BLaER1 treated with 17β-estradiol and CSF1 and Interleukin-3, amounts not matched to agents 10 nM and 100 nM (cell line): Measurements from ENCODE around the gene FLOT1.
"Not testable (repeated sequence)": the region's sequence is repeated elsewhere in the genome, so short reads cannot be mapped to it uniquely, and the experiment has no call there.

ENCODE experiments used
- H3K27ac ChIP-seq, 11 experiments: shearing (Covaris generic); formaldehyde crosslinking; 2 replicates each; pipeline ENCODE4 v1.8.1; 2022
- H3K27me3 ChIP-seq, 11 experiments: shearing (Covaris generic); formaldehyde crosslinking; 2 replicates each; pipeline ENCODE4 v1.8.1; 2022
- H3K36me3 ChIP-seq, 11 experiments: shearing (Covaris generic); formaldehyde crosslinking; 2 replicates each; pipeline ENCODE4 v1.8.1; 2022
- H3K4me1 ChIP-seq, 10 experiments: shearing (Covaris generic); formaldehyde crosslinking; 2 replicates each; pipeline ENCODE4 v1.8.1; 2022
- H3K4me2 ChIP-seq, 11 experiments: shearing (Covaris generic); formaldehyde crosslinking; 2 replicates each; pipeline ENCODE4 v1.8.1; 2022
- H3K4me3 ChIP-seq, 10 experiments: shearing (Covaris generic); formaldehyde crosslinking; 2 replicates each; pipeline ENCODE4 v1.8.1; 2022
- H3K9ac ChIP-seq, 11 experiments: shearing (Covaris generic); formaldehyde crosslinking; 2 replicates each; pipeline ENCODE4 v1.8.1; 2022
- H3K9me3 ChIP-seq, 11 experiments: shearing (Covaris generic); formaldehyde crosslinking; replicated peaks in 1 of 11; 2 replicates each; pipeline ENCODE4 v1.8.1; 2022
- H4K20me1 ChIP-seq, 11 experiments: shearing (Covaris generic); formaldehyde crosslinking; 2 replicates each; pipeline ENCODE4 v1.8.1; 2022
- Cebpa-rat ChIP-seq, 11 experiments: shearing (Covaris generic); IDR thresholded peaks; 2 replicates each; pipeline ENCODE4 v1.8.1; 2022

Gene FLOT1

DNA sequence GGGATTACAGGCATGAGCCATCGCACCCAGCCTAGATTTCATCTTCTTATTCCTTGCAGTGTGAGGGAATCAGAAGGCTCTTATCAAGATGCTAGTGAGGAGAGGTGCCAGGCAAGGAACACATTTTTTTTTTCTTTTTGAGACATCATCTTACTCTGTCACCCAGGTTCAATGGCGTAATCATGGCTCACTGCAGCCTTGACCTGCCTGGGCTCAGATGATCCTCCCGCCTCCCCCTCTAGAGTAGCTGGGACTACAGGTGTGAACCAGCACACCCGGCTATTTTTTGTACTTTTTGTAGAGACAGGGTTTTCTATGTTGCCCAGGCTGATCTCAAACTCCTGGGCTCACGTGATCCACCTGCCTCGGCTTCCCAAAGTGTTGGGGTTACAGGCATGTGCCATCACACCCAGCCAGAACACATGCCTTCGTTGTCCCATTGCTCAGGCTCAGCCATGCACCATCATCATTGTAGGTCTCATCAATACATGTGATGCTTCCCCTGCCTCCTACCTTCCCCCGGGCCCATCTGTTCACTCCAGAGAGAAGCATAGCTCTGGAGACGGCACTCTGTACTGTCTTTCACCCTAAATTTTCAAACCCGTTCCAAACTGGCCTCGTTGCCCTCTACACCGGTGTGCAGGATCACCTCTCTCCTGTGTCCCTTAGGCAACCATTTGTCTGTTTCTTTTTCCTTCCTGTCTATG is 10.1 kb downstream of the FLOT1 start:
- TF ChIP-seq Cebpa-rat (IDR thresholded peaks at IDR 0.05), result no peak
- H3K4me1 ChIP-seq, result peaks cover 41 to 98% (median 51%) of the 10 kb centered on the region in 10 experiments
- H4K20me1 ChIP-seq, result peaks cover 48 to 97% (median 83%) of the 10 kb centered on the region in 11 experiments; a peak in 21 of 22 replicates
- peaks cover 94 to 100% (median 98%) of the 10 kb centered on the region in 11 experiments for H3K36me3 ChIP-seq
- peak overlapping the region in 6 of 11 experiments; percentile 15 to 87 (median 70); a peak in 6 of 22 replicates for H3K4me2 ChIP-seq
- no peaks in the 10 kb centered on the region for H3K27me3 ChIP-seq
- no peaks in the 10 kb centered on the region for H3K9me3 ChIP-seq
- H3K4me3 ChIP-seq, result no peak overlapping the region
- H3K9ac ChIP-seq, result peak overlapping the region in 4 of 11 experiments; percentile 4 to 20 (median 10); a peak in 3 of 22 replicates
- H3K27ac ChIP-seq, result no peak overlapping the region

DNA sequence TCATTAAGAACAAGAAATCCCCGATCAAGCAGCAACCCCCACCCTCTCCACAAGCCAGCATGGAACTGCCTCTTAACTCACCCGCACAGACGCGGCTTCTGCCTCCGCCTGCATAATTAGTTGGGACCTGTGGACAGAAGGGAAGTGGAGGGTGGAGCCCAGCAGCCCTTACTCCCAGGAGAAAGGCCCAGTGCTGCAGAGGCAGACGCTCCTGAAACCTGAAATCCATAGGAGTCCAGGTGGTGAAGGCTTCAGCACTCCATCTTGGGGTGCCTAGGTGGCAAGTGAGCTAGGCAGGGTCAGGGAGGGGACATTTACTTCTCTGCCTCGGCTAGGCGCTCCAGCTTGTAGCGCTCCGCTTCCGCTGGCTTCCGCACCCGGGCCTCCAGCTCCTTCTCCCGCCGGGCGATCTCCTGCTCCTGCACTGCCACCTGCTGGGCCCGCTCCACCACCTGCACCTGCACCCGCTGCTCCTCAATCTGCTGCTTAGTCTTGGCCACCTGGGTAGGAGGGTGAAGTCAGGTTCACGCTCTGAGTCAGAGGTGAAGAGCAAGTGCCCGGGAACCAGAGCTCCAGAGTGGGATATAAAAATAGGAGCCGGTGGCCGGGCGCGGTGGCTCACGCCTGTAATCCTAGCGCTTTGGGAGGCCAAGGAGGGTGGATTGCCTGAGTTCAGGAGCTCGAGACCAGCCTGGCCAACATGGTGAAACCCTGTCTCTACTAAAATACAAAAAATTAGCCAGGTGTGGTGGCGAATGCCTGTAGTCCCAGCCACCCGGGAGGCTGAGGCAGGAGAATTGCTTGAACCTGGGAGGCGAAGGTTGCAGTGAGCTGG is 11.7 kb downstream of the FLOT1 start:
- Histone ChIP-seq H3K27me3 (no peaks in the 10 kb centered on the region), H4K20me1 (peaks cover 55 to 97% (median 86%) of the 10 kb centered on the region in 11 experiments), H3K36me3 (peaks cover 93 to 99% (median 98%) of the 10 kb centered on the region in 11 experiments), H3K9me3 (no peaks in the 10 kb centered on the region), H3K9ac (peak overlapping the region in 10 of 11 experiments; percentile 14 to 71 (median 48); a peak in 19 of 22 replicates), H3K4me2 (peak overlapping the region; percentile 56 to 90 (median 74)), H3K4me3 (peak overlapping the region in 5 of 10 experiments; percentile 18 to 43 (median 35); a peak in 8 of 20 replicates), H3K4me1 (peaks cover 28 to 96% (median 39%) of the 10 kb centered on the region in 10 experiments), H3K27ac (peak overlapping the region in 7 of 11 experiments; percentile 8 to 55 (median 40); a peak in 11 of 22 replicates)
- TF ChIP-seq Cebpa-rat (IDR thresholded peaks at IDR 0.05), result no peak

DNA sequence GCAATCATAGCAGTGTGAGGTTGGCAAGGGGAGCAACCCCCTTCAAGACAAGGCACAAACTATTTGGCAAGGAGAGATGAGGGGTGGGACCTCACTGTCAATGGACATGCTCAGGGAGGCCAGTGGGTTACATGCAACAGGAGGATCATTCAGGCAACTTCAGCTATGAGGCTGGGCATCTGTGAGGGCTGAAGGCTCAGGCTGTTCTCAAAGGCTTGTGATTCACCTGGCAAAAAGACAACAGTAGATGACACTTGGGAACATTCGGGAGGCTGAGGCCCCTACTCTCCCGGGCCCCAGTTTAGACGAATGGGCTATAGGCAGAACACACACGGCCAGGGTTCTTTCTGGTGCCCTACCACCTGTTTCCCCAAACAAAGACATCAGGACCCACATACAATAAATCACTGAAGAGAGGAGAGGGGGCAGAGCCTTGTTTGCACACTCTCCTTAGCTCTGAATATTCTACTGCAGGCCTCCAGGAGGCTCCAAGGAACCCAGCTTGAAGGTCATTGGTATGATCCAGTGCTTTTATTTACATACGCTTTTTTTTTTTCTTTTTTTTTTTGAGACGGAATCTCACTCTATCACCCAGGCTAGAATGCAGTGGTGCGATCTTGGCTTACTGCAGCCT is 14.4 kb downstream of the FLOT1 start:
- Histone ChIP-seq H3K9me3 (no peaks in the 10 kb centered on the region), H4K20me1 (peaks cover 83 to 100% (median 99%) of the 10 kb centered on the region in 11 experiments), H3K4me3 (no peak overlapping the region), H3K9ac (peak overlapping the region in 7 of 11 experiments; percentile 0 to 51 (median 20); a peak in 7 of 22 replicates), H3K27ac (peak overlapping the region in 3 of 11 experiments; percentile 11 to 28 (median 19); a peak in 3 of 22 replicates), H3K4me2 (peak overlapping the region in 1 of 11 experiments; percentile 34; a peak in 2 of 22 replicates), H3K4me1 (peaks cover 48 to 96% (median 63%) of the 10 kb centered on the region in 10 experiments), H3K36me3 (peaks cover 93 to 99% (median 98%) of the 10 kb centered on the region in 11 experiments), H3K27me3 (no peaks in the 10 kb centered on the region)
- TF ChIP-seq Cebpa-rat (IDR thresholded peaks at IDR 0.05), result no peak

DNA sequence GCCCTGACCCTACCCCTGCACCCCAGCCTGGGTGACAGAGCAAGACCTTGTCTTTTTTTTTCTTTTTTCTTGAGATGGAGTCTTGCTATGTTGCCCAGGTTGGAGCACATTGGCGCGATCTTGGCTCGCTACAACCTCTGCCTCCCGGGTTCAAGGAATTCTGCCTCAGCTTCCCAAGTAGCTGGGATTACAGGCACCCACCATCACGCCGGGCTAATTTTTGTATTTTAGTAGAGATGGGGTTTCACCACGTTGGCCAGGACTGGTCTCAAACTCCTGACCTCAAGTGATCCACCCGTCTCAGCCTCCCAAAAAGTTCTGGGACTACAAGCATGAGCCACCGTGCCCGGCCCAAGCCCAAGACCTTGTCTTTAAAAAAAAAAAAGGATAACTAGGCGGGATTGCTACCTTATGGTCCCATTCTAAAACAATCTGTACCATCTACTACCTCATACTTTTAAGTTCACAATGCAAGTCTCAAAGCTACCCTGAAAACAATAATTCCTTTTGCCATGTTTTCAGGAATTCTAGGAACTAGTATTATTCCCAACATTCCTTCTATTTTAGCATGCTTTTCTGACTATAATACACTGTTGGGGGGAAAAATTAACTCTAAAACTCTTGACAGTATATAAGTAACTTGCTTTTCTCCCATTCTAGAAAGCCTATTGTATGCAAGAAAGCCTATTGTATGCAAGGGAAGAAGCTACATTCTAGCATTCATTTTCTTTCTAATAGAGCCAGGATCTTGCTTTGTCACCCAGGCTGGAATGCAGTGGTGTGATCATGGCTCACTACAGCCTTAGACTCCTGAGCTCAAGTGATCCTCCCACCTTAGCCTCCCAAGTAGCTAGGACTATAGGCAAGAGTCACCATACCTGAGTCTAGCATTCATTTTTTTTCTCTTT is 15.7 kb downstream of the FLOT1 start:
- peak overlapping the region in 5 of 11 experiments; percentile 2 to 51 (median 28); a peak in 4 of 22 replicates for H3K9ac ChIP-seq
- no peak overlapping the region for H3K4me3 ChIP-seq
- peaks cover 86 to 100% (median 99%) of the 10 kb centered on the region in 11 experiments for H4K20me1 ChIP-seq
- TF ChIP-seq Cebpa-rat (IDR thresholded peaks at IDR 0.05), result no peak
- H3K9me3 ChIP-seq, result no peaks in the 10 kb centered on the region; a peak in 1 of 22 replicates
- 0 out of 22 replicates have a peak overlapping the region, but pooled peaks of 1 of the 11 experiments have one; percentile 34 for H3K4me2 ChIP-seq
- no peaks in the 10 kb centered on the region for H3K27me3 ChIP-seq
- peaks cover 49 to 86% (median 58%) of the 10 kb centered on the region in 10 experiments for H3K4me1 ChIP-seq
- H3K27ac ChIP-seq, result peak overlapping the region in 1 of 11 experiments; percentile 6; a peak in 1 of 22 replicates
- H3K36me3 ChIP-seq, result peaks cover 93 to 99% (median 98%) of the 10 kb centered on the region in 11 experiments

DNA sequence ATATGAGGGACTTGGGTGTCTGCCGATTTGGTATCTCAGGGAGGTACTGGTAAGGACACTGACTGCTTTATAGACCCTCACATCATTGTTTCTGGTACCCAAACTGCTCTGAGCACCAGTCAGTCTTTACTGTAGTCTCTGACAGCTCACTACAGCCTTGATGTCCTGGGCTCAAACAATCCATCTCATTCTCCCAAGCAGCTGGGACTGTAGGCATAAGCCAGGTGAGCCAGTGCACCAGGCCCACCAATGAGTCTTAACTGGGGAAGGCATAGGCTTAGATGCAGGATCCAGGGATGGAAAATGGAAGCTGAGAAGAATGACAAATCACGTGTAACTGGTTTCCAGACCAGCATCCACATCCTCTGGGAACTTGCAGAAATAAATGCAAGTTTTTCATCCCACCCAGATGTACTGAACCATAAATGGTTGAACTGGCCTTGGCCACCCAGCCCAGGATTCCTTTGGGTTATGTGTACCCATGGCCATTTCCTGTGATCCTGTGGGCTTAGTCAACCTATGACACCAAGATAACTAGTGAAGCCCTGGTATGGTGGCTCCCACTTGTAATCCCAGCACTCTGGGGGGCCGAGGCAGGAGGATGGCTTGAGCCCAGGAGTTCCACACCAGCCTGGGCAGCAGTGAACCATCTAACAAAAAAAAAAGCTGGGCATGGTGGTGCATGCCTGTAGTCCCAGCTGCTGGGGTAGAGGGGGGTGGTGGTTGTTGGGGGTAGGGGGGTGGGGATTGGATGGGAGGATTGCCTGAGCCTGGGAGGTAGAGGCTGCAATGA is 16.6 kb downstream of the FLOT1 start:
- H3K4me2 ChIP-seq, result peak overlapping the region; percentile 76 to 96 (median 90); a peak in 20 of 22 replicates
- peak overlapping the region in 1 of 11 experiments; percentile 42; a peak in 1 of 22 replicates for H3K27ac ChIP-seq
- no peak for TF ChIP-seq Cebpa-rat (IDR thresholded peaks at IDR 0.05)
- H3K4me3 ChIP-seq, result peak overlapping the region in 2 of 10 experiments; percentile 2 to 89; a peak in 2 of 20 replicates
- peaks cover 41 to 78% (median 49%) of the 10 kb centered on the region in 10 experiments for H3K4me1 ChIP-seq
- H3K9ac ChIP-seq, result peak overlapping the region in 5 of 11 experiments; percentile 4 to 100 (median 86); a peak in 7 of 22 replicates
- H4K20me1 ChIP-seq, result peaks cover 86 to 96% (median 94%) of the 10 kb centered on the region in 11 experiments
- H3K9me3 ChIP-seq, result no peaks in the 10 kb centered on the region; a peak in 1 of 22 replicates
- H3K36me3 ChIP-seq, result peaks cover 87 to 94% (median 93%) of the 10 kb centered on the region in 11 experiments
- H3K27me3 ChIP-seq, result no peaks in the 10 kb centered on the region

DNA sequence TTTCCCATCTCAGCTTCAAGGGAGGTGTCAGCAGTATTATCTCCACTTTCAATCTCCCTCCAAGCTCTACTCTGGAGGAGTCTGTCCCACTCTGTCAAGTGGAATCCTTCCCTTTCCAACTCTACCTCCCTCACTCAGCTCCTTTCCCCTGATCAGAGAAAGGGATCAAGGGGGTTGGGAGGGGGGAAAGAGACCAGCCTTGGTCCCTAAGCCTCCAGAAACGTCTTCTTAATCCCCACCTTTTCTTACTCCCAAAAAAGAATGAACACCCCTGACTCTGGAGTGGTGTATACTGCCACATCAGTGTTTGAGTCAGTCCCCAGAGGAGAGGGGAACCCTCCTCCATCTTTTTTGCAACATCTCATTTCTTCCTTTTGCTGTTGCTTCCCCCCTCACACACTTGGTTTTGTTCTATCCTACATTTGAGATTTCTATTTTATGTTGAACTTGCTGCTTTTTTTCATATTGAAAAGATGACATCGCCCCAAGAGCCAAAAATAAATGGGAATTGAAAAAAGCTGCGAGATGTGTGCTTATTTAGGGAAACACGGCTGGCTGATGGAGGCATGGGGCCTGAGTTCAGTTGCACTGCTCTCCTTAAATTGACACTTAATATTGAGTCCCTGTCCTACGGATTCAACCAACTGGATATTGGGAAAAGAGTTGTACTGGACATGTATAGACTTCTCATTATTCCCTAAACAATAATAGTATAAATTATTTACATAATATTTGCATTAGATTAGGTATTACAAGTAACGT is 17.4 kb downstream of the FLOT1 start:
- Histone ChIP-seq H4K20me1 (peaks cover 79 to 88% (median 86%) of the 10 kb centered on the region in 11 experiments), H3K4me2 (peak overlapping the region; percentile 76 to 96 (median 90)), H3K9me3 (no peaks in the 10 kb centered on the region; a peak in 1 of 22 replicates), H3K9ac (peak overlapping the region; percentile 54 to 100 (median 98); a peak in 18 of 22 replicates), H3K4me3 (peak overlapping the region in 9 of 10 experiments; percentile 36 to 98 (median 89); a peak in 15 of 20 replicates), H3K4me1 (peaks cover 32 to 70% (median 41%) of the 10 kb centered on the region in 10 experiments), H3K36me3 (peaks cover 79 to 86% (median 85%) of the 10 kb centered on the region in 11 experiments), H3K27me3 (no peaks in the 10 kb centered on the region), H3K27ac (peak overlapping the region in 8 of 11 experiments; percentile 7 to 45 (median 14); a peak in 7 of 22 replicates)
- no peak for TF ChIP-seq Cebpa-rat (IDR thresholded peaks at IDR 0.05)

DNA sequence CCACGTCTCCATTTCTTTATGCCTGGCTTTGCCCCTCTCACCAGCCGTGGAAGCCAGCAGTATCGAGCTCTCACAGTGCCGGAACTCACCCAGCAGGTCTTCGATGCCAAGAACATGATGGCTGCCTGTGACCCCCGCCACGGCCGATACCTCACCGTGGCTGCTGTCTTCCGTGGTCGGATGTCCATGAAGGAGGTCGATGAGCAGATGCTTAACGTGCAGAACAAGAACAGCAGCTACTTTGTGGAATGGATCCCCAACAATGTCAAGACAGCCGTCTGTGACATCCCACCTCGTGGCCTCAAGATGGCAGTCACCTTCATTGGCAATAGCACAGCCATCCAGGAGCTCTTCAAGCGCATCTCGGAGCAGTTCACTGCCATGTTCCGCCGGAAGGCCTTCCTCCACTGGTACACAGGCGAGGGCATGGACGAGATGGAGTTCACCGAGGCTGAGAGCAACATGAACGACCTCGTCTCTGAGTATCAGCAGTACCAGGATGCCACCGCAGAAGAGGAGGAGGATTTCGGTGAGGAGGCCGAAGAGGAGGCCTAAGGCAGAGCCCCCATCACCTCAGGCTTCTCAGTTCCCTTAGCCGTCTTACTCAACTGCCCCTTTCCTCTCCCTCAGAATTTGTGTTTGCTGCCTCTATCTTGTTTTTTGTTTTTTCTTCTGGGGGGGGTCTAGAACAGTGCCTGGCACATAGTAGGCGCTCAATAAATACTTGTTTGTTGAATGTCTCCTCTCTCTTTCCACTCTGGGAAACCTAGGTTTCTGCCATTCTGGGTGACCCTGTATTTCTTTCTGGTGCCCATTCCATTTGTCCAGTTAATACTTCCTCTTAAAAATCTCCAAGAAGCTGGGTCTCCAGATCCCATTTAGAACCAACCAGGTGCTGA is 18.4 kb downstream of the FLOT1 start:
- peak overlapping the region; percentile 81 to 98 (median 90); a peak in 16 of 20 replicates for H3K4me3 ChIP-seq
- peak overlapping the region; percentile 54 to 100 (median 98); a peak in 19 of 22 replicates for H3K9ac ChIP-seq
- H3K27me3 ChIP-seq, H3K9me3 ChIP-seq: not testable (repeated sequence)
- H3K36me3 ChIP-seq, result peaks cover 69 to 76% (median 75%) of the 10 kb centered on the region in 11 experiments
- H4K20me1 ChIP-seq, result peaks cover 70 to 78% (median 77%) of the 10 kb centered on the region in 11 experiments
- H3K4me2 ChIP-seq, result peak overlapping the region; percentile 76 to 96 (median 90)
- peaks cover 36 to 62% (median 44%) of the 10 kb centered on the region in 10 experiments for H3K4me1 ChIP-seq
- peak overlapping the region in 8 of 11 experiments; percentile 9 to 49 (median 14); a peak in 7 of 22 replicates for H3K27ac ChIP-seq

DNA sequence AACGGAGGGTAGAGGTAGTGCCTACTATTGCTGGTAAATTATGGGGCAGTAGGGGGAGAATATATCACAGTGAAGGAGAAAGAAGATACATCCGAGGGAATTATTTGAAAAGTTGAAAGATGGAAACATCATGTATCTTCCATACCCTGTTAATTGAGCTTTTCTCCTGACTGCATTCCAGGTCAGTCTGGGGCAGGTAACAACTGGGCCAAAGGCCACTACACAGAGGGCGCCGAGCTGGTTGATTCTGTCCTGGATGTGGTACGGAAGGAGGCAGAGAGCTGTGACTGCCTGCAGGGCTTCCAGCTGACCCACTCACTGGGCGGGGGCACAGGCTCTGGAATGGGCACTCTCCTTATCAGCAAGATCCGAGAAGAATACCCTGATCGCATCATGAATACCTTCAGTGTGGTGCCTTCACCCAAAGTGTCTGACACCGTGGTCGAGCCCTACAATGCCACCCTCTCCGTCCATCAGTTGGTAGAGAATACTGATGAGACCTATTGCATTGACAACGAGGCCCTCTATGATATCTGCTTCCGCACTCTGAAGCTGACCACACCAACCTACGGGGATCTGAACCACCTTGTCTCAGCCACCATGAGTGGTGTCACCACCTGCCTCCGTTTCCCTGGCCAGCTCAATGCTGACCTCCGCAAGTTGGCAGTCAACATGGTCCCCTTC is 19.2 kb downstream of the FLOT1 start:
- H3K4me1 ChIP-seq, result peaks cover 44 to 63% (median 51%) of the 10 kb centered on the region in 10 experiments
- H3K4me2 ChIP-seq, result peak overlapping the region; percentile 76 to 96 (median 90)
- peaks cover 65 to 70% (median 69%) of the 10 kb centered on the region in 11 experiments for H4K20me1 ChIP-seq
- peak overlapping the region; percentile 81 to 98 (median 90); a peak in 19 of 20 replicates for H3K4me3 ChIP-seq
- peak overlapping the region; percentile 54 to 100 (median 98) for H3K9ac ChIP-seq
- H3K27me3 ChIP-seq, H3K9me3 ChIP-seq: not testable (repeated sequence)
- peak overlapping the region in 7 of 11 experiments; percentile 9 to 98 (median 49); a peak in 10 of 22 replicates for H3K27ac ChIP-seq
- peaks cover 61 to 68% (median 67%) of the 10 kb centered on the region in 11 experiments for H3K36me3 ChIP-seq
